H1 (cell line): Measurements from ENCODE around the gene SGCD. TPM values are rescaled to one million over a fixed set of nuclear protein-coding genes. Genes with fewer than 3 reads are reported as not detected.

Experiments
- CTCF ChIA-PET: fragments of 300-600 bp; sonication (Branson Sonifier 250); formaldehyde crosslinking; loops from one replicate; lab custom pipeline; 2021; ENCODE audit not compliant: partially characterized antibody; lab: Charles Lee
- POLR2A ChIA-PET: fragments of 300-600 bp; sonication (Branson Sonifier 250); formaldehyde crosslinking; loops from one replicate; lab custom pipeline; 2021; ENCODE audit warnings: inconsistent platforms; ENCODE audit not compliant: partially characterized antibody; lab: Charles Lee
- DNase-seq, 2 experiments: peaks; one replicate each; pipeline versions ENCODE4 v3.0.0 to v3.0.0-alpha.2; 2010 to 2022; ENCODE audit warnings: low spot score in 2 of 2, low read depth in 1 of 2, mixed read lengths in 1 of 2
- FAIRE-seq: peaks from 2 replicates; lab custom pipeline; 2011; peaks lifted over from hg19 to GRCh38; lab: Jason Lieb, UNC
- H2AFZ ChIP-seq: 2 replicates; pipeline ENCODE4 v1.8.1; 2012; ENCODE audit warnings: low read length, inconsistent platforms
- H2AK5ac ChIP-seq: 2 replicates; pipeline ENCODE4 v1.6.1; 2013; ENCODE audit warnings: low read depth, low read length
- H2BK120ac ChIP-seq: replicated peaks from 2 replicates; pipeline ENCODE3; 2013; ENCODE audit warnings: low read depth, low read length, inconsistent platforms
- H2BK12ac ChIP-seq: 2 replicates; pipeline ENCODE4 v1.6.1; 2013; ENCODE audit warnings: low read depth, low read length
- H2BK15ac ChIP-seq: 2 replicates; pipeline ENCODE4 v1.6.1; 2013; ENCODE audit warnings: low read length
- H2BK20ac ChIP-seq: 2 replicates; pipeline ENCODE4 v1.6.1; 2013; ENCODE audit warnings: low read length
- H2BK5ac ChIP-seq: 2 replicates; pipeline ENCODE4 v1.6.1; 2013; ENCODE audit warnings: low read depth, low read length
- H3K14ac ChIP-seq: 2 replicates; pipeline ENCODE4 v1.6.1; 2013; ENCODE audit warnings: inconsistent platforms; ENCODE audit not compliant: insufficient read length
- H3K18ac ChIP-seq: 2 replicates; pipeline ENCODE4 v1.6.1; 2013; ENCODE audit warnings: low read length; ENCODE audit errors: extremely low read depth
- H3K23ac ChIP-seq: 2 replicates; pipeline ENCODE4 v1.6.1; 2013; ENCODE audit warnings: inconsistent platforms; ENCODE audit not compliant: insufficient read length
- H3K23me2 ChIP-seq: 2 replicates; pipeline ENCODE4 v1.6.1; 2013; ENCODE audit warnings: low read depth, low read length
- H3K27ac ChIP-seq: 2 replicates; pipeline ENCODE4 v1.6.1; 2011; ENCODE audit warnings: low read depth, low read length, inconsistent platforms
- H3K27me3 ChIP-seq, 4 experiments: replicated peaks in 1 of 4; 1 replicate in 1 of 4; 2 replicates in 3 of 4; pipeline versions ENCODE4 v1.6.1 to v1.8.1; 2011 to 2013; ENCODE audit warnings: low read length in 3 of 4, mild to moderate bottlenecking in 3 of 4, inconsistent platforms in 2 of 4, mixed read lengths in 2 of 4, moderate library complexity in 1 of 4; ENCODE audit not compliant: control insufficient read depth in 3 of 4, insufficient read depth in 3 of 4; ENCODE audit errors: extremely low read depth in 1 of 4
- H3K36me3 ChIP-seq, 4 experiments: 2 replicates each; pipeline versions ENCODE4 v1.6.1 to v1.8.1; 2011 to 2013; ENCODE audit warnings: mild to moderate bottlenecking in 4 of 4, low read length in 3 of 4, moderate library complexity in 2 of 4, control low read depth in 1 of 4, inconsistent platforms in 1 of 4; ENCODE audit not compliant: insufficient read depth in 4 of 4, control insufficient read depth in 2 of 4
- H3K4ac ChIP-seq: replicated peaks from 2 replicates; pipeline ENCODE3; 2013; ENCODE audit warnings: low read length, low read depth, mixed read lengths, inconsistent platforms; ENCODE audit not compliant: insufficient read length
- H3K4me1 ChIP-seq, 4 experiments: replicated peaks in 1 of 4; 1 replicate in 1 of 4; 2 replicates in 3 of 4; pipeline versions ENCODE4 v1.6.1 to v1.8.1; 2011 to 2013; ENCODE audit warnings: low read length in 3 of 4, inconsistent platforms in 2 of 4, mixed read lengths in 1 of 4; ENCODE audit not compliant: insufficient read depth in 4 of 4, control insufficient read depth in 3 of 4
- H3K4me2 ChIP-seq, 2 experiments: 2 replicates each; pipeline versions ENCODE4 v1.6.1 to v1.8.1; 2011 to 2013; ENCODE audit warnings: low read depth in 2 of 2, low read length in 2 of 2, control low read depth in 1 of 2, inconsistent platforms in 1 of 2, mild to moderate bottlenecking in 1 of 2; ENCODE audit not compliant: insufficient read depth in 1 of 2
- H3K4me3 ChIP-seq, 4 experiments: fragments of 200-600, 300-600 bp in 1 of 4; sonication (generic), shearing (Covaris generic), sonication (Bioruptor Twin) in 1 of 4; 2 replicates each; pipeline versions ENCODE4 v1.5.1 to v1.8.1; 2011 to 2016; ENCODE audit warnings: low read length in 4 of 4, low read depth in 3 of 4, control low read depth in 2 of 4, inconsistent platforms in 2 of 4, mild to moderate bottlenecking in 2 of 4, mixed read lengths in 1 of 4, moderate library complexity in 1 of 4; ENCODE audit not compliant: insufficient read depth in 2 of 4; ENCODE audit errors: extremely low read depth in 1 of 4
- H3K56ac ChIP-seq: replicated peaks from 2 replicates; pipeline ENCODE3; 2013; ENCODE audit warnings: low read depth, mild to moderate bottlenecking, mixed read lengths, low read length, inconsistent platforms; ENCODE audit not compliant: insufficient read length
- H3K79me1 ChIP-seq: 2 replicates; pipeline ENCODE4 v1.6.1; 2013; ENCODE audit warnings: low read depth, low read length, control low read depth
- H3K79me2 ChIP-seq, 2 experiments: 2 replicates each; pipeline versions ENCODE4 v1.6.1 to v1.8.1; 2012 to 2013; ENCODE audit warnings: low read length in 2 of 2, mild to moderate bottlenecking in 2 of 2, inconsistent platforms in 1 of 2; ENCODE audit not compliant: insufficient read depth in 2 of 2, control insufficient read depth in 1 of 2
- H3K9ac ChIP-seq, 4 experiments: replicated peaks in 1 of 4; 1 replicate in 1 of 4; 2 replicates in 3 of 4; pipeline versions ENCODE4 v1.6.1 to v1.8.1; 2011 to 2013; ENCODE audit warnings: low read depth in 3 of 4, low read length in 3 of 4, control low read depth in 2 of 4, mild to moderate bottlenecking in 2 of 4, moderate library complexity in 2 of 4, inconsistent platforms in 1 of 4; ENCODE audit errors: extremely low read depth in 1 of 4
- H3K9me3 ChIP-seq, 2 experiments: 2 replicates each; pipeline versions ENCODE4 v1.6.1 to v1.8.1; 2012 to 2013; ENCODE audit warnings: mild to moderate bottlenecking in 2 of 2, moderate library complexity in 2 of 2, control low read depth in 1 of 2, inconsistent platforms in 1 of 2, low read depth in 1 of 2, low read length in 1 of 2, mixed read lengths in 1 of 2; ENCODE audit not compliant: insufficient read depth in 2 of 2
- H4K20me1 ChIP-seq, 2 experiments: replicated peaks in 1 of 2; 2 replicates each; pipeline versions ENCODE3 to v1.8.1; 2011 to 2013; ENCODE audit warnings: inconsistent platforms in 2 of 2, low read length in 2 of 2, mild to moderate bottlenecking in 1 of 2; ENCODE audit not compliant: insufficient read depth in 2 of 2, control insufficient read depth in 1 of 2
- H4K5ac ChIP-seq: 2 replicates; pipeline ENCODE4 v1.6.1; 2013; ENCODE audit warnings: low read length, low read depth, mixed read lengths, inconsistent platforms; ENCODE audit not compliant: insufficient read length
- H4K8ac ChIP-seq: 2 replicates; pipeline ENCODE4 v1.8.0; 2013; ENCODE audit warnings: mild to moderate bottlenecking, moderate library complexity, low read length, inconsistent platforms; ENCODE audit not compliant: insufficient read depth; ENCODE audit errors: extremely low read depth
- H4K91ac ChIP-seq: replicated peaks from 2 replicates; pipeline ENCODE3; 2013; ENCODE audit warnings: low read length, mixed read lengths, inconsistent platforms; ENCODE audit not compliant: insufficient read length
- CEBPB ChIP-seq: IDR thresholded peaks from 2 replicates; pipeline ENCODE4 v1.6.1; 2012; ENCODE audit warnings: low read depth, low read length
- CHD1 ChIP-seq: IDR thresholded peaks from 2 replicates; pipeline ENCODE4 v1.6.1; 2012; ENCODE audit warnings: low read depth, low read length, improper control_type of control experiment
- GABPA ChIP-seq: IDR thresholded peaks from 2 replicates; pipeline ENCODE4 v1.6.1; 2011; ENCODE audit warnings: mild to moderate bottlenecking, low read length, moderate library complexity, borderline replicate concordance; ENCODE audit not compliant: insufficient read depth
- RAD21 ChIP-seq, 2 experiments: IDR thresholded peaks in 1 of 2; conservative IDR thresholded peaks in 1 of 2; 2 replicates each; pipeline ENCODE4 v1.6.1; 2011; ENCODE audit warnings: low read depth in 2 of 2, low read length in 2 of 2, improper control_type of control experiment in 1 of 2, inconsistent platforms in 1 of 2, mild to moderate bottlenecking in 1 of 2, moderate library complexity in 1 of 2
- RFX5 ChIP-seq: IDR thresholded peaks from 2 replicates; pipeline ENCODE4 v1.6.1; 2011; ENCODE audit warnings: low read depth, low read length, improper control_type of control experiment, borderline replicate concordance
- SUZ12 ChIP-seq: fragments of 200-600 bp; sonication (generic); IDR thresholded peaks from 2 replicates; pipeline ENCODE4 v1.6.1; 2012; ENCODE audit warnings: mild to moderate bottlenecking, inconsistent platforms, low read length, moderate library complexity, mixed read lengths
- WGBS, 2 experiments: shearing (Covaris generic) in 1 of 2; methylation state at CpG; one replicate each; pipeline versions ENCODE4 v1.1.6 to v1.1.7; 2013 to 2015; ENCODE audit warnings: low lambda C conversion rate in 2 of 2, mixed read lengths in 2 of 2, inconsistent platforms in 1 of 2, low coverage in 1 of 2, missing lambda C conversion rate in 1 of 2; ENCODE audit not compliant: insufficient replicate concordance in 2 of 2, insufficient coverage in 1 of 2, insufficient read length in 1 of 2; ENCODE audit errors: extremely low coverage in 1 of 2, missing lambda C conversion rate in 1 of 2; 5-methylcytosine and 5-hydroxymethylcytosine counted together
- polyA plus RNA-seq, 7 experiments: library from polyadenylated mRNA; depleted of rRNA in 3 of 7; stranded (reverse) in 5 of 7; unstranded in 2 of 7; fragments of >200 nt in 5 of 7; fragments of 200-250 nt in 2 of 7; gene quantifications; 1 replicate in 5 of 7; 2 replicates in 1 of 7; 4 replicates in 1 of 7; pipeline versions ENCODE4 v1.2.1 to v1.2.3, GENCODE V29; 2011 to 2013; ENCODE audit warnings: missing spikeins in 2 of 7, mixed read lengths in 2 of 7
- total RNA-seq: library from RNA; stranded (reverse); fragmentation: NEBNext Ultra II Directional; extraction: Animal tissue kit (Norgen Biotek cat#: 25700); gene quantifications from 2 replicates; pipeline ENCODE4 v1.2.1, GENCODE V29; 2021

The SGCD gene
- total and polyA plus RNA-seq, 2 of the 8 experiments (the other 6 are each of a cell fraction or from before 2014, with no cell fraction given): 0.04 to 0.08 TPM

DNA sequence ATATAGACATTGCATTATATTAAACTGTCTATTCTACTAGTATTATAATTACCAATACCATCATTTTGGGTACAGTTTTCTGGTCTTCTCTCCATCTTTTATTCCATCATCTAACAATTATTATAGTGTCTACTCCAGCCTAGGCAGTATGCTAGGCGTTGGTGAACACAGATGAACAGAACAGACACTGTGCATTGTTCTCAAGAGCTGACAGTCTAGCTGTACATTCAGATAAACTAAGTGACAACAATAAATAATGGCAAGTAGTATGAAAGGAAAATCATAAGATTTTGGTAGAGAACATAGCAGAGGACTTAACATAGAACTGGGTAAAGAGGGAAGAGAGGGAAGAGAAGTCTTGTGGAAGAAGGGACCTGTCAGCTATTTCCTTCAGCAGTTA, 12.5 kb upstream of the SGCD start:
- no peak for TF ChIP-seq RFX5
- no peak for TF ChIP-seq RAD21 (IDR thresholded peaks at IDR 0.05 in 1 of 2, conservative IDR thresholded peaks at IDR 0.05 in 1 of 2; ENCODE audit: low read depth in 2 of 2, low read length in 2 of 2)
- TF ChIP-seq CHD1: no peak
- TF ChIP-seq CEBPB: no peak
- no peak for TF ChIP-seq SUZ12
- TF ChIP-seq GABPA: no peak
- Histone ChIP-seq H4K8ac (no peak overlapping the region), H3K27ac (no peak overlapping the region), H3K27me3 (no peaks in the 10 kb centered on the region), H3K4me3 (no peak overlapping the region), H3K9ac (no peak overlapping the region), H3K79me1 (no peaks in the 10 kb centered on the region), H3K4me2 (no peak overlapping the region), H2BK20ac (no peak overlapping the region), H3K4ac (no peak overlapping the region), H2BK12ac (no peak overlapping the region), H4K91ac (no peak overlapping the region), H3K36me3 (no peaks in the 10 kb centered on the region), H3K18ac (no peak overlapping the region), H3K23me2 (no peaks in the 10 kb centered on the region), H2AFZ (no peak overlapping the region), H2BK15ac (no peak overlapping the region), H2AK5ac (no peak overlapping the region), H3K14ac (no peak overlapping the region), H4K5ac (no peak overlapping the region), H2BK120ac (no peak overlapping the region), H3K56ac (no peak overlapping the region), H3K9me3 (no peaks in the 10 kb centered on the region), H3K23ac (no peak overlapping the region), H3K79me2 (no peaks in the 10 kb centered on the region), H2BK5ac (no peak overlapping the region), H3K4me1 (no peaks in the 10 kb centered on the region), H4K20me1 (no peaks in the 10 kb centered on the region)
- ChIA-PET POLR2A (no interaction called here), CTCF (interaction anchor here (1.9 kb wide), 1 partner anchor 12 kb away, joined by 7 read pairs; no protein-coding TSS in a partner anchor)
- FAIRE-seq: no peak
- 73% methylated on average over 1 of the region's 1 CpG; no CpG with 5 or more reads in 1 of the 2 experiments for WGBS, 2 experiments
- no peak for DNase-seq
